ENCODE results near the gene NT5C3A. TPM values are rescaled to one million over a fixed set of nuclear protein-coding genes. Genes with fewer than 3 reads are reported as not detected.

The NT5C3A gene
- total RNA-seq, 1 experiment from 2014 or later, result 57.7 TPM

DNA sequence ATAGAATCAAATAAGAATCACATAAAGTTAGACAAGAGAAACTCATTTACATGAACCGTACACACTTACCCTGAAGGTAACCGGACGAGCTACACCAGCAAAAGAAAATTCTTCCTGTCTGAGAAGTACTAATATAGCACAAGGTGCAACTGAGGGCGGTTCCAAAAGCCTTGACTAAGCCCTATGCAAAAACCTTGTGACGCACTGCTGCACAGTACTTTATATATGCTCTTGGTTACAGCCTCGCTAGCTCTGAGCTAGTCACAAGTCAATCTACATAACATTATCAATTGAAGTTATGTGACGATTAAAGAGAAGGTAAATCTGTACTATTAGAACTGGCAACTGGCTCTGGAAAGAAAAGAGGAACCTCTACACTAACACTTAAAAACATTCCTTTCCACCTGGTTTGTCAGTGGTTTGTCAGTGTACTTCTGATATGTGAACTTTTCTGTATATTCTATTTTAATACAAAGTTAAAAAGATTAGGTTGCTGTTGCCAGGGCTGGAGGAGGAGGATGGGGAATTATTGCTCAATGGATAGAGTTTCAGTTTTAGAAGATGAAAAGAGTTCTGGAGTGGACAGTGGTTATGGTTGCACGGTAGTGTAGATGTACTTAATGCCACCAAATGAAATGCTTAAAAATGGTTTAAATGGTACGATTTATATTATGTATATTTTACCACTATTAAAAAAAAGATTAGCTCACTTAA, 21.6 kb downstream of the NT5C3A start:
- Histone ChIP-seq H3K27ac (ENCODE audit: low read depth, low read length, poor library complexity, severe bottlenecking) (no peak overlapping the region), H3K4me1 (ENCODE audit: insufficient read depth, low read length, poor library complexity, severe bottlenecking) (peaks cover 71% of the 10 kb centered on the region), H3K9me3 (ENCODE audit: low read depth, low read length, poor library complexity, severe bottlenecking) (no peaks in the 10 kb centered on the region), H3K36me3 (ENCODE audit: insufficient read depth, low read length, poor library complexity, severe bottlenecking) (no peaks in the 10 kb centered on the region), H3K4me3 (ENCODE audit: low read depth, low read length, poor library complexity, severe bottlenecking) (peak overlapping the region; percentile 20), H3K27me3 (replicated peaks; ENCODE audit: insufficient read depth, low read depth, low read length, poor library complexity) (no peaks in the 10 kb centered on the region)
- TF ChIP-seq, protein P1, sequence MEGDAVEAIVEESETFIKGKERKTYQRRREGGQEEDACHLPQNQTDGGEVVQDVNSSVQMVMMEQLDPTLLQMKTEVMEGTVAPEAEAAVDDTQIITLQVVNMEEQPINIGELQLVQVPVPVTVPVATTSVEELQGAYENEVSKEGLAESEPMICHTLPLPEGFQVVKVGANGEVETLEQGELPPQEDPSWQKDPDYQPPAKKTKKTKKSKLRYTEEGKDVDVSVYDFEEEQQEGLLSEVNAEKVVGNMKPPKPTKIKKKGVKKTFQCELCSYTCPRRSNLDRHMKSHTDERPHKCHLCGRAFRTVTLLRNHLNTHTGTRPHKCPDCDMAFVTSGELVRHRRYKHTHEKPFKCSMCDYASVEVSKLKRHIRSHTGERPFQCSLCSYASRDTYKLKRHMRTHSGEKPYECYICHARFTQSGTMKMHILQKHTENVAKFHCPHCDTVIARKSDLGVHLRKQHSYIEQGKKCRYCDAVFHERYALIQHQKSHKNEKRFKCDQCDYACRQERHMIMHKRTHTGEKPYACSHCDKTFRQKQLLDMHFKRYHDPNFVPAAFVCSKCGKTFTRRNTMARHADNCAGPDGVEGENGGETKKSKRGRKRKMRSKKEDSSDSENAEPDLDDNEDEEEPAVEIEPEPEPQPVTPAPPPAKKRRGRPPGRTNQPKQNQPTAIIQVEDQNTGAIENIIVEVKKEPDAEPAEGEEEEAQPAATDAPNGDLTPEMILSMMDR (conservative IDR thresholded peaks at IDR 0.05; ENCODE audit: low read depth, low read length), result no peak
- TF ChIP-seq EZH2 (IDR thresholded peaks at IDR 0.05; ENCODE audit: borderline replicate concordance, low read depth, low read length, poor library complexity, severe bottlenecking), result no peak
- ChIA-PET CTCF (no interaction called here), POLR2A (ENCODE audit: low non-redundant PET) (interaction anchor here (0.6 kb wide), 2 partner anchors 13 to 16 kb away, joined by 3 to 7 read pairs; no protein-coding TSS in a partner anchor)
- no TSS peak for BruUV-seq (replicated peaks)
- peak; percentile 38 for DNase-seq (ENCODE audit: low spot score)
- intact Hi-C loops (cut with micrococcal nuclease; ENCODE audit: unreplicated experiment), result loop anchor here (10.0 kb wide), 1 partner anchor 96 kb away; no protein-coding TSS in a partner anchor

DNA sequence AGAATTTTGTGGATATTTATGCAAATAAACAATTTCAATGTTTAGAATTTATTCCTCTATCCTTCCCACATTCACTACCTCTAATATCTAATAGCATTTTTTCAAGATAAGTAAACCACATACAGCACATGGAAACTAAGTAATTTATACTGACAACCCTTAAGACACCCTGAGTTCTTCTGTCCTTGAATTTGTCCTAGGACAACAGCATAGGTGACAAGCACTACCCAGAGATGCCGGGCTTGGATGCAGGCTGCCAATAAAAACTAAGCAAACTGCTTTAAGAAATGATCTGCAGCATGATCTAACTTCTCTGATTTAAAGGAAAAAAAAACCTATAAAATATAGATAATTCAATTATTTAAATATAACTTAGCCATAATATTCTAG, 22.7 kb downstream of the NT5C3A start:
- Histone ChIP-seq H3K4me3 (ENCODE audit: low read depth, low read length, poor library complexity, severe bottlenecking) (peak overlapping the region; percentile 40), H3K36me3 (ENCODE audit: insufficient read depth, low read length, poor library complexity, severe bottlenecking) (no peaks in the 10 kb centered on the region), H3K27me3 (replicated peaks; ENCODE audit: insufficient read depth, low read depth, low read length, poor library complexity) (no peaks in the 10 kb centered on the region), H3K27ac (ENCODE audit: low read depth, low read length, poor library complexity, severe bottlenecking) (peak overlapping the region; percentile 12), H3K4me1 (ENCODE audit: insufficient read depth, low read length, poor library complexity, severe bottlenecking) (peaks cover 77% of the 10 kb centered on the region), H3K9me3 (ENCODE audit: low read depth, low read length, poor library complexity, severe bottlenecking) (no peaks in the 10 kb centered on the region)
- ChIA-PET POLR2A (ENCODE audit: low non-redundant PET) (no interaction called here), CTCF (no interaction called here)
- no TSS peak for BruUV-seq (replicated peaks)
- intact Hi-C loops (cut with micrococcal nuclease; ENCODE audit: unreplicated experiment), result loop anchor here (10.0 kb wide), 1 partner anchor 95 kb away; no protein-coding TSS in a partner anchor
- TF ChIP-seq, protein P1 (conservative IDR thresholded peaks at IDR 0.05; ENCODE audit: low read depth, low read length), result no peak
- TF ChIP-seq EZH2 (IDR thresholded peaks at IDR 0.05; ENCODE audit: borderline replicate concordance, low read depth, low read length, poor library complexity, severe bottlenecking), result no peak
- DNase-seq (ENCODE audit: low spot score), result no peak

DNA sequence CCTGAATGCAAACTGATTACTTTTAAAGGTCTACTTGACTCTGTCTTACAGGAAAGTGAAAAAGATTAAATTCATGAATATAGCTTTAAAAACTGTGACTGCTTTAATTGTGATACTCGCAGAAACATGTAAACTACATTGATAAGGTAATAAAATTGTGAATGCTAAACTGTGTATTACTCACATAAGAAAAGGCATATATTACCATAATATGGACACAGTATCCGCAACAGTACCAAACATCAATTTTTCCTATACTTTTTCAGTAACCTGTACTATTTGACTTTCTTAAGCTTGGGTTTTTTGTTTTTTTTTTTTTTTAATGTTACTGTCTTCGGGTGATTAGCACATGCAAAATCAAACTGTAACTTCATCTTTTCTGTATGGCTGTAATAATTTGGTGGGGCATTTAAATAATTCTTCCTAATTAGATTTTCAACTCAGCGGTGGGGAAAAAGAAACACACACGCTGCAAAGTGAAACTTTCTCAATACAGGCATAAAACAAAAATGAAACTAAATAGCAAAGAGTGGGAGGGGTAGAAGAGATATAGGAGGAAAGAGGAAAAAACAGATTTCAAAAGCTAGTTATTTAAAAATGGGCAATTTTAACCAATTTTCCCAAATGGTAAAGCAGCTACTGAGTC, 23.2 kb downstream of the NT5C3A start:
- H3K4me3 ChIP-seq (ENCODE audit: low read depth, low read length, poor library complexity, severe bottlenecking), result peak overlapping the region; percentile 40
- H3K4me1 ChIP-seq (ENCODE audit: insufficient read depth, low read length, poor library complexity, severe bottlenecking), result peaks cover 76% of the 10 kb centered on the region
- CTCF ChIA-PET, result no interaction called here
- H3K36me3 ChIP-seq (ENCODE audit: insufficient read depth, low read length, poor library complexity, severe bottlenecking), result no peaks in the 10 kb centered on the region
- DNase-seq (ENCODE audit: low spot score), result peak; percentile 47
- POLR2A ChIA-PET (ENCODE audit: low non-redundant PET), result no interaction called here
- peak overlapping the region; percentile 12 for H3K27ac ChIP-seq (ENCODE audit: low read depth, low read length, poor library complexity, severe bottlenecking)
- intact Hi-C loops (cut with micrococcal nuclease; ENCODE audit: unreplicated experiment), result no loop called here
- no peak for TF ChIP-seq EZH2 (IDR thresholded peaks at IDR 0.05; ENCODE audit: borderline replicate concordance, low read depth, low read length, poor library complexity, severe bottlenecking)
- TF ChIP-seq, protein P1 (conservative IDR thresholded peaks at IDR 0.05; ENCODE audit: low read depth, low read length), result no peak
- no TSS peak for BruUV-seq (replicated peaks)
- no peaks in the 10 kb centered on the region for H3K27me3 ChIP-seq (replicated peaks; ENCODE audit: insufficient read depth, low read depth, low read length, poor library complexity)
- no peaks in the 10 kb centered on the region for H3K9me3 ChIP-seq (ENCODE audit: low read depth, low read length, poor library complexity, severe bottlenecking)

Data from A673 (cell line).